Measurements from ENCODE around the gene ATP6V0B. TPM values are rescaled to one million over a fixed set of nuclear protein-coding genes. Genes with fewer than 3 reads are reported as not detected.

The ATP6V0B gene
- total and polyA plus RNA-seq, 10 of the 15 experiments (the other 5 are each of a cell fraction or from before 2014, with no cell fraction given), result 65.3 to 250 (median 144) TPM

DNA sequence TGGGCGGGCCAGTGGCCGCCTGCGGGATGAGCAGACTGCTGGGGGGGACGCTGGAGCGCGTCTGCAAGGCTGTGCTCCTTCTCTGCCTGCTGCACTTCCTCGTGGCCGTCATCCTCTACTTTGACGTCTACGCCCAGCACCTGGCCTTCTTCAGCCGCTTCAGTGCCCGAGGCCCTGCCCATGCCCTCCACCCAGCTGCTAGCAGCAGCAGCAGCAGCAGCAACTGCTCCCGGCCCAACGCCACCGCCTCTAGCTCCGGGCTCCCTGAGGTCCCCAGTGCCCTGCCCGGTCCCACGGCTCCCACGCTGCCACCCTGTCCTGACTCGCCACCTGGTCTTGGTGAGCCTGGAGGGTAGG lies 6.4 kb downstream of the ATP6V0B start:
- H3K4me2 ChIP-seq (ENCODE audit: control insufficient read depth, insufficient read depth), result peak overlapping the region; percentile 96; the same call in 1 of the 2 replicates
- SMC1A ChIA-PET (ENCODE audit: uncharacterized antibody, unreplicated experiment), result no interaction called here
- DNase-seq (ENCODE audit: low read depth, low spot score), result no peak
- RAD21 ChIA-PET (ENCODE audit: unreplicated experiment), result no interaction called here
- intact Hi-C loops (cut with micrococcal nuclease; ENCODE audit: unreplicated experiment), result no loop called here
- H3K9ac ChIP-seq (ENCODE audit: control insufficient read depth, insufficient read depth, low read length), result no peak overlapping the region
- no TSS peak for BruUV-seq (replicated peaks)
- in situ Hi-C loops (cut with MboI), result no loop called here
- H3K79me2 ChIP-seq (ENCODE audit: control insufficient read depth, insufficient read depth, low read length), result peaks cover 31% of the 10 kb centered on the region
- no peak for ATAC-seq
- POLR2A ChIA-PET, result no interaction called here
- peaks cover 4 to 7% of the 10 kb centered on the region in 2 experiments for H3K36me3 ChIP-seq (ENCODE audit: control insufficient read depth in 2 of 2, insufficient read depth in 2 of 2, low read length in 1 of 2)
- no peak overlapping the region; the same call in 1 of the 2 replicates for H3K4me3 ChIP-seq
- WGBS (ENCODE audit: insufficient coverage, insufficient replicate concordance, low lambda C conversion rate, missing lambda C conversion rate), result 87% methylated on average over 17 of the region's 20 CpGs
- H2AFZ ChIP-seq (ENCODE audit: control insufficient read depth, low read depth, low read length), result no peak overlapping the region
- CTCF ChIA-PET, result no interaction called here
- no peak for FAIRE-seq
- no peak overlapping the region for H3K27ac ChIP-seq (ENCODE audit: control insufficient read depth, insufficient read depth)
- H3K27me3 ChIP-seq (replicated peaks in 1 of 2; ENCODE audit: control insufficient read depth in 2 of 2, insufficient read depth in 2 of 2, low read length in 1 of 2), result no peaks in the 10 kb centered on the region
- no peaks in the 10 kb centered on the region for H3K9me3 ChIP-seq (replicated peaks; ENCODE audit: control insufficient read depth, insufficient read depth, low read length)
- H3K4me1 ChIP-seq (ENCODE audit: control insufficient read depth, insufficient read depth, low read length), result peaks cover 22% of the 10 kb centered on the region
- no peaks in the 10 kb centered on the region for H4K20me1 ChIP-seq (ENCODE audit: control insufficient read depth, insufficient read depth)
- TF ChIP-seq HDGF (IDR thresholded peaks at IDR 0.05) (no peak), SIX5 (IDR thresholded peaks at IDR 0.05; ENCODE audit: low read depth, low read length, severe bottlenecking) (no peak), ATF7 (IDR thresholded peaks at IDR 0.05; ENCODE audit: low read depth) (no peak), CHD2 (IDR thresholded peaks at IDR 0.05; ENCODE audit: borderline replicate concordance, low read depth, low read length) (no peak), STAT1 (conservative IDR thresholded peaks at IDR 0.05) (no peak), SREBF2 (IDR thresholded peaks at IDR 0.05; ENCODE audit: low read length) (no peak), SUZ12 (IDR thresholded peaks at IDR 0.05; ENCODE audit: unreplicated experiment) (no peak), TARDBP (IDR thresholded peaks at IDR 0.05; ENCODE audit: borderline replicate concordance) (no peak), GATAD2B (conservative IDR thresholded peaks at IDR 0.05; ENCODE audit: low read depth) (no peak), SP1 (IDR thresholded peaks at IDR 0.05; ENCODE audit: low read depth, low read length) (no peak), CBX3 (IDR thresholded peaks at IDR 0.05; ENCODE audit: borderline replicate concordance, low read depth) (no peak)
- TF ChIP-seq, protein P1, sequence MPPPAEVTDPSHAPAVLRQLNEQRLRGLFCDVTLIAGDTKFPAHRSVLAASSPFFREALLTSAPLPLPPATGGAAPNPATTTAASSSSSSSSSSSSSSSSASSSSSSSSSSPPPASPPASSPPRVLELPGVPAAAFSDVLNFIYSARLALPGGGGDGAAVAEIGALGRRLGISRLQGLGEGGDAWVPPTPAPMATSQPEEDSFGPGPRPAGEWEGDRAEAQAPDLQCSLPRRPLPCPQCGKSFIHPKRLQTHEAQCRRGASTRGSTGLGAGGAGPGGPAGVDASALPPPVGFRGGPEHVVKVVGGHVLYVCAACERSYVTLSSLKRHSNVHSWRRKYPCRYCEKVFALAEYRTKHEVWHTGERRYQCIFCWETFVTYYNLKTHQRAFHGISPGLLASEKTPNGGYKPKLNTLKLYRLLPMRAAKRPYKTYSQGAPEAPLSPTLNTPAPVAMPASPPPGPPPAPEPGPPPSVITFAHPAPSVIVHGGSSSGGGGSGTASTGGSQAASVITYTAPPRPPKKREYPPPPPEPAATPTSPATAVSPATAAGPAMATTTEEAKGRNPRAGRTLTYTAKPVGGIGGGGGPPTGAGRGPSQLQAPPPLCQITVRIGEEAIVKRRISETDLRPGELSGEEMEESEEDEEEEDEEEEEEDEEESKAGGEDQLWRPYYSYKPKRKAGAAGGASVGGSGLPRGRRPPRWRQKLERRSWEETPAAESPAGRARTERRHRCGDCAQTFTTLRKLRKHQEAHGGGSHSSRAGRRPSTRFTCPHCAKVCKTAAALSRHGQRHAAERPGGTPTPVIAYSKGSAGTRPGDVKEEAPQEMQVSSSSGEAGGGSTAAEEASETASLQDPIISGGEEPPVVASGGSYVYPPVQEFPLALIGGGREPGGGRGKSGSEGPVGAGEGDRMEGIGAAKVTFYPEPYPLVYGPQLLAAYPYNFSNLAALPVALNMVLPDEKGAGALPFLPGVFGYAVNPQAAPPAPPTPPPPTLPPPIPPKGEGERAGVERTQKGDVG (CRISPR knock-in tag; IDR thresholded peaks at IDR 0.05), result no peak
- TF ChIP-seq, protein P2, sequence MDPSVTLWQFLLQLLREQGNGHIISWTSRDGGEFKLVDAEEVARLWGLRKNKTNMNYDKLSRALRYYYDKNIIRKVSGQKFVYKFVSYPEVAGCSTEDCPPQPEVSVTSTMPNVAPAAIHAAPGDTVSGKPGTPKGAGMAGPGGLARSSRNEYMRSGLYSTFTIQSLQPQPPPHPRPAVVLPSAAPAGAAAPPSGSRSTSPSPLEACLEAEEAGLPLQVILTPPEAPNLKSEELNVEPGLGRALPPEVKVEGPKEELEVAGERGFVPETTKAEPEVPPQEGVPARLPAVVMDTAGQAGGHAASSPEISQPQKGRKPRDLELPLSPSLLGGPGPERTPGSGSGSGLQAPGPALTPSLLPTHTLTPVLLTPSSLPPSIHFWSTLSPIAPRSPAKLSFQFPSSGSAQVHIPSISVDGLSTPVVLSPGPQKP (IDR thresholded peaks at IDR 0.05; ENCODE audit: low read depth, low read length), result no peak
- TF ChIP-seq, protein P3, sequence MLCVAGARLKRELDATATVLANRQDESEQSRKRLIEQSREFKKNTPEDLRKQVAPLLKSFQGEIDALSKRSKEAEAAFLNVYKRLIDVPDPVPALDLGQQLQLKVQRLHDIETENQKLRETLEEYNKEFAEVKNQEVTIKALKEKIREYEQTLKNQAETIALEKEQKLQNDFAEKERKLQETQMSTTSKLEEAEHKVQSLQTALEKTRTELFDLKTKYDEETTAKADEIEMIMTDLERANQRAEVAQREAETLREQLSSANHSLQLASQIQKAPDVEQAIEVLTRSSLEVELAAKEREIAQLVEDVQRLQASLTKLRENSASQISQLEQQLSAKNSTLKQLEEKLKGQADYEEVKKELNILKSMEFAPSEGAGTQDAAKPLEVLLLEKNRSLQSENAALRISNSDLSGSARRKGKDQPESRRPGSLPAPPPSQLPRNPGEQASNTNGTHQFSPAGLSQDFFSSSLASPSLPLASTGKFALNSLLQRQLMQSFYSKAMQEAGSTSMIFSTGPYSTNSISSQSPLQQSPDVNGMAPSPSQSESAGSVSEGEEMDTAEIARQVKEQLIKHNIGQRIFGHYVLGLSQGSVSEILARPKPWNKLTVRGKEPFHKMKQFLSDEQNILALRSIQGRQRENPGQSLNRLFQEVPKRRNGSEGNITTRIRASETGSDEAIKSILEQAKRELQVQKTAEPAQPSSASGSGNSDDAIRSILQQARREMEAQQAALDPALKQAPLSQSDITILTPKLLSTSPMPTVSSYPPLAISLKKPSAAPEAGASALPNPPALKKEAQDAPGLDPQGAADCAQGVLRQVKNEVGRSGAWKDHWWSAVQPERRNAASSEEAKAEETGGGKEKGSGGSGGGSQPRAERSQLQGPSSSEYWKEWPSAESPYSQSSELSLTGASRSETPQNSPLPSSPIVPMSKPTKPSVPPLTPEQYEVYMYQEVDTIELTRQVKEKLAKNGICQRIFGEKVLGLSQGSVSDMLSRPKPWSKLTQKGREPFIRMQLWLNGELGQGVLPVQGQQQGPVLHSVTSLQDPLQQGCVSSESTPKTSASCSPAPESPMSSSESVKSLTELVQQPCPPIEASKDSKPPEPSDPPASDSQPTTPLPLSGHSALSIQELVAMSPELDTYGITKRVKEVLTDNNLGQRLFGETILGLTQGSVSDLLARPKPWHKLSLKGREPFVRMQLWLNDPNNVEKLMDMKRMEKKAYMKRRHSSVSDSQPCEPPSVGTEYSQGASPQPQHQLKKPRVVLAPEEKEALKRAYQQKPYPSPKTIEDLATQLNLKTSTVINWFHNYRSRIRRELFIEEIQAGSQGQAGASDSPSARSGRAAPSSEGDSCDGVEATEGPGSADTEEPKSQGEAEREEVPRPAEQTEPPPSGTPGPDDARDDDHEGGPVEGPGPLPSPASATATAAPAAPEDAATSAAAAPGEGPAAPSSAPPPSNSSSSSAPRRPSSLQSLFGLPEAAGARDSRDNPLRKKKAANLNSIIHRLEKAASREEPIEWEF (IDR thresholded peaks at IDR 0.05; ENCODE audit: insufficient replicate concordance, low read depth, low read length), result no peak

Measured in GM12878 (cell line).